Activated CD8-positive, alpha-beta T cell treated with anti-CD3 and anti-CD28 coated beads, Interleukin-2, amount 10 ng/mL, durations not matched to agents 7 days and 5 days (primary cell): ENCODE data around the gene ROBO2. TPM values are rescaled to one million over a fixed set of nuclear protein-coding genes. Genes with fewer than 3 reads are reported as not detected.

ENCODE experiments used
- ATAC-seq: fragments of 150-1000 bp; cut with Tn5 transposase; one replicate; pipeline ENCODE4 v1.10.0; 2021; ENCODE audit warnings: moderate library complexity
- CTCF ChIA-PET: fragments of 350-600 bp; sonication (Branson Sonifier 250); formaldehyde crosslinking; loops from one replicate; lab custom pipeline; 2021; ENCODE audit warnings: antibody characterized with exemption; lab: Charles Lee
- POLR2A ChIA-PET: fragments of 350-600 bp; sonication (Branson Sonifier 250); formaldehyde crosslinking; loops from one replicate; lab custom pipeline; 2021; ENCODE audit warnings: antibody characterized with exemption; lab: Charles Lee
- DNase-seq: peaks from one replicate; pipeline ENCODE4 v3.0.0-alpha.2; 2020
- H3K27ac Mint-ChIP-seq: one replicate; pipeline ENCODE4 v1.8.0; 2021; ENCODE audit warnings: mild to moderate bottlenecking, mixed read lengths
- H3K27me3 Mint-ChIP-seq: one replicate; pipeline ENCODE4 v1.8.0; 2021; ENCODE audit warnings: low read depth, mixed read lengths
- H3K36me3 Mint-ChIP-seq: one replicate; pipeline ENCODE4 v1.8.0; 2021; ENCODE audit warnings: low read depth, mixed read lengths
- H3K4me1 Mint-ChIP-seq: one replicate; pipeline ENCODE4 v1.8.0; 2021; ENCODE audit warnings: low read depth, mixed read lengths
- H3K4me3 Mint-ChIP-seq: one replicate; pipeline ENCODE4 v1.8.0; 2021; ENCODE audit warnings: mild to moderate bottlenecking, mixed read lengths
- H3K9me3 Mint-ChIP-seq: one replicate; pipeline ENCODE4 v1.8.0; 2022; ENCODE audit warnings: mixed read lengths; ENCODE audit not compliant: insufficient read depth
- total RNA-seq, 2 experiments: library from RNA; stranded (reverse); gene quantifications; one replicate each; pipeline ENCODE4 v1.2.3, GENCODE V29; 2021

ROBO2 gene
- total RNA-seq, 2 experiments from 2014 or later: not detected

DNA sequence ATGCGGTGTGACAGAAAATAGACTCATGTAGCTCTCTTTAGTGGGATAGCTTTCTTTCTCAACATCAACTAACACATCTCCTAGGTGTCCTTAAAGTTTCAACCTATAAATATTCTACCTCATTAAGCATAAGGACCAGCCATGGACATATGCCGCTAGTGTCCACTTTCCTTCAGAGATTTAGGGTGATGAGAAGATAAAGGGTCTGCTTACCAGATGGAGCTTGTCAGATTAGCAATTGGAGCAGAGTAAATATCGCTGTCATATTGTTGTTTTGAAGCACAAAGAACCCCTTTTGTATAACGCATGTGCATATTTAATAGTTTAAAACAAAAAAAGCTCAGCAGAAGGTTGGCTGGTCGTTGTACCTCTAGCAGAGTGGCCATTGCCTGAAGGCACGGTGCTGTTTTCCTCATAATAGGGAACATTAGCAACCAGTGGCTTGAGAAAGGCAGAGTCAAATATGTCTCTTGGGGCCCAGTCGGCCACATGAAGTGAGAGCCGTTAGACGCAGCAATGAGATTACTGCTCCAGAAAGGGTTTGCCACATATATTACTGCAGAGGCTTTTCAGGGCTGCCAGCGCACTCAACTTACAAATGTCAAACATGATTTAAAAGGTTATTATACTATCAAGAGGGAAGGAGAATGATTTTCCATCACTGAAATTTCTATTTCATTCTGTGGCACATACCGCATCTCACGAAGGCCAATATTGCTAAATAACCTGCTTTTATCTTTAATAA is 264.2 kb downstream of the ROBO2 start:
- POLR2A ChIA-PET: no interaction called here
- Mint-ChIP-seq H3K4me3 (no peak overlapping the region), H3K36me3 (no peaks in the 10 kb centered on the region), H3K27ac (no peak overlapping the region), H3K9me3 (no peaks in the 10 kb centered on the region), H3K27me3 (no peaks in the 10 kb centered on the region), H3K4me1 (no peaks in the 10 kb centered on the region)
- DNase-seq: no peak
- ATAC-seq: no peak
- CTCF ChIA-PET: no interaction called here

DNA sequence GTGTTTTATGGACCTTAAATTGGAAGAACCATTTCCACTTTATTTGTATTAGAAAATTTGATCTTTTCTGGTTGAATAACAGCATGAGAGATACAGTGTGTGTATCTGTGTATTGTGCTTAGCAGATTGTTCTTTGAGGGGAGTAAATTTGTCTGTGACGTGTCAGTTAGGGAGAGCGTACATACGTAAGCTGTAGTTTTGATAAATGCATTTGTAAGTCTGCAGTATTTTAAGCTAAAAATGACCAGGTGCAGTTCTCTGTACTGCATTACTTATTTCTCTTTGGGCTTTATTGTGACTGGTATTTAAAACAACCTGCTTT is 264.8 kb downstream of the ROBO2 start:
- no peaks in the 10 kb centered on the region for H3K9me3 Mint-ChIP-seq

DNA sequence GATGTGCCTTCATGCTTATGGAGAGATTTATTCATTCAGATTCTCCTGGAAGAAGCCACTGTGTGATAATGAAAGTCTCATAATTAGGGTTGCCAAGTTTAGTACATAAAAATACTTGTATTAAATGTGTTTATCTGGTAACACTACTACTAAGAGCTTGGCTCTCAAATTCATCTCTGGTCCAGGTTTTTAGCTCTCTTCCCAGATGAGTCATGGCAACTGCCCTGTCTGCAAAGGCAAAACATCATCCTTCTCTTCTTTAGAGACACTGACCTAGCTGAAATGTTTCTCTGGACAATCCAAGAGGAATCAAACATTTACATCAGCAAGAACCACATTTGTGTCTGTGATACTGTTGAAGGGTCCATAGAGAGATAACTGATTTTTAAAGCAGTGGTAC is 269.6 kb downstream of the ROBO2 start:
- Mint-ChIP-seq H3K36me3 (no peaks in the 10 kb centered on the region), H3K4me3 (no peak overlapping the region), H3K27ac (no peak overlapping the region), H3K9me3 (peaks cover 3% of the 10 kb centered on the region), H3K4me1 (no peaks in the 10 kb centered on the region), H3K27me3 (no peaks in the 10 kb centered on the region)
- ChIA-PET POLR2A (no interaction called here), CTCF (no interaction called here)
- no peak for ATAC-seq
- no peak for DNase-seq

More for the DNA sequence above, 264.8 kb downstream of the ROBO2 start:
- DNase-seq (no peak), ATAC-seq (no peak)
- no peak overlapping the region for H3K27ac Mint-ChIP-seq
- no peaks in the 10 kb centered on the region for H3K4me1 Mint-ChIP-seq
- H3K4me3 Mint-ChIP-seq: no peak overlapping the region
- no peaks in the 10 kb centered on the region for H3K27me3 Mint-ChIP-seq
- H3K36me3 Mint-ChIP-seq: no peaks in the 10 kb centered on the region
- ChIA-PET CTCF (no interaction called here), POLR2A (no interaction called here)

DNA sequence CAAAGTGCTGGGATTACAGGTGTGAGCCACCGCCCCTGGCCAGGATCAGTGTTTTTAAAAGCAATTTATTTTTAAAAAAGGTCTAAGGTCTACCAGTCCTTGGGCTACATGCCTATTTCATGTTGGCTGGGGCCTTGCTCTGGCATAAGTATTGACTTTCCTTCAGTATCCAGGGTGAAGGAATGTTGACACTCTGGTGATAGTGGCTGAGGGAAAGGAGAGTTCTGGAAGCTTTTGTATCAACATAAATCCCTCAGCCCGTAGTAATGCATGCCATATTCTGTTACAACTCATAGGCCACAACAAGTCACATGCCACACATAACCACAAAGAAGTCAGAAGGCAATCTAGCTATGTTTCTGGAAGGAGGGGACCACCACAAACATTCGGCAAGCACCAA is 273.9 kb downstream of the ROBO2 start:
- no peaks in the 10 kb centered on the region for H3K36me3 Mint-ChIP-seq

DNA sequence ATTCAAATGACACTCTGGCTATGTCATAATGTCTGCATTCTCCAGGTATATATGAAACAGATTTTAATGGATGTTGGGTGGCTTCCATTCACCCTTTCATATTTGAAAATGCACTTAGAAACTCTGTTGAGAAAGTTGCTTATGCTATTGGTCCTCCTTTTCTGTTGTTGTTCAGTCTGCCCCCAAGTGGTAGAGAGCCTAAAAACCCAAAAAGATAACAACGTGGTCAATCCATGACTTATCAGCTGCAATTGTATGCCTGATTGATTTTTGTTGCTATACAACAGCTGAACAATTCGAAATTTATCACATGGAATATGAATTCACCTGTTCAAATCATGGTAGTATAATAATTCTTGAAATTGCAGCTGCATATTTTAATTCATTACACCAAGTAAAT is 279.8 kb downstream of the ROBO2 start:
- H3K4me1 Mint-ChIP-seq: no peaks in the 10 kb centered on the region
- CTCF ChIA-PET: interaction anchor here (1.1 kb wide), 1 partner anchor 13 kb away, joined by 4 read pairs; no protein-coding TSS in a partner anchor

More for the DNA sequence above, 273.9 kb downstream of the ROBO2 start:
- Mint-ChIP-seq H3K9me3 (peaks cover 3% of the 10 kb centered on the region), H3K4me1 (no peaks in the 10 kb centered on the region), H3K4me3 (no peak overlapping the region), H3K27me3 (no peaks in the 10 kb centered on the region), H3K27ac (no peak overlapping the region)
- CTCF ChIA-PET: no interaction called here
- no peak for ATAC-seq
- no peak for DNase-seq
- POLR2A ChIA-PET: no interaction called here

DNA sequence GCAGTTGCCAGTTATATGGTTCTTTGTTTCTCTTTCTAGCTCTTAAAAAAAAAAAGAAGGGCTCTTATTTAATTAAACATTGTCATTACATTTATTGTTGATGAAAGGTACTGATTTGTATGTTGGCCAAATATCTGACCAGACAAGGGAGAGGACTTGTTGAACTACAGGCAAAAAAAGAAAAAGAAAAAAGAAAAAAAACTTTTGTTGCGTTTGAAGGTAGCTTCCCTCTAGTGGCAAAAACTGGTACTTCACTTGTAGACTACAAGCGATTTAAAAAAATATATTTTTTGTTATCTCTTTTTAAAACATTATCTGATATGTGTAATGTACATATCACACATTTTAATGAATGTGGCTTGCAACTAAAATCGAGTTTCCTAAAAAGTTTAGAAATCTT is 280.6 kb downstream of the ROBO2 start:
- Mint-ChIP-seq H3K9me3 (no peaks in the 10 kb centered on the region), H3K4me3 (no peak overlapping the region), H3K27ac (no peak overlapping the region), H3K36me3 (no peaks in the 10 kb centered on the region), H3K4me1 (no peaks in the 10 kb centered on the region), H3K27me3 (no peaks in the 10 kb centered on the region)
- ChIA-PET POLR2A (no interaction called here), CTCF (interaction anchor here (0.8 to 1.1 kb wide), 2 partner anchors 12 to 14 kb away, joined by 3 to 4 read pairs; no protein-coding TSS in a partner anchor)
- DNase-seq (no peak), ATAC-seq (no peak)

More for the DNA sequence above, 279.8 kb downstream of the ROBO2 start:
- Mint-ChIP-seq H3K4me3 (no peak overlapping the region), H3K27me3 (no peaks in the 10 kb centered on the region), H3K27ac (no peak overlapping the region), H3K9me3 (no peaks in the 10 kb centered on the region), H3K36me3 (no peaks in the 10 kb centered on the region)
- POLR2A ChIA-PET: no interaction called here
- ATAC-seq (no peak), DNase-seq (no peak)

DNA sequence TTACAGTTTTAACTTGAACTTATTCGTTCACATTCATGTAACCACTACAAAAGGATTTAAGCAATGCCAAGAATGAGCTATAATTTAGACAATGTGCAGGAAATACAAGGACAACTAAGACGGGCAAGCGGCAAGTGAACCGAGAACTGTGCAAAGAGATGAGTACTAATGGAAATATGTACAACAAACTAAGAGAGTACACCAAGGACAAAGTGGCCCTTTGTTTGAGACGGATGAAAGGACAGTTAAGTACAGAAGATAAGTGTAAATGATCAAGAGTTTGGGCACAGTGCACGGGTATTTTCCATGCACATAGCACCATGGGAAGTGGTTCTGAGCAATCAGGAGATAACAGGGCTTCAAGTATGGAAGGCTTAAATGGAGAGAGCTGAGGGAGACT is 281.7 kb downstream of the ROBO2 start:
- H3K4me1 Mint-ChIP-seq: no peaks in the 10 kb centered on the region
- H3K4me3 Mint-ChIP-seq: no peak overlapping the region
- H3K27me3 Mint-ChIP-seq: no peaks in the 10 kb centered on the region
- no peaks in the 10 kb centered on the region for H3K9me3 Mint-ChIP-seq
- ChIA-PET CTCF (interaction anchor here (1.0 kb wide), 1 partner anchor 12 kb away, joined by 3 read pairs; no protein-coding TSS in a partner anchor), POLR2A (no interaction called here)
- H3K36me3 Mint-ChIP-seq: no peaks in the 10 kb centered on the region
- H3K27ac Mint-ChIP-seq: no peak overlapping the region
- ATAC-seq (no peak), DNase-seq (no peak)

DNA sequence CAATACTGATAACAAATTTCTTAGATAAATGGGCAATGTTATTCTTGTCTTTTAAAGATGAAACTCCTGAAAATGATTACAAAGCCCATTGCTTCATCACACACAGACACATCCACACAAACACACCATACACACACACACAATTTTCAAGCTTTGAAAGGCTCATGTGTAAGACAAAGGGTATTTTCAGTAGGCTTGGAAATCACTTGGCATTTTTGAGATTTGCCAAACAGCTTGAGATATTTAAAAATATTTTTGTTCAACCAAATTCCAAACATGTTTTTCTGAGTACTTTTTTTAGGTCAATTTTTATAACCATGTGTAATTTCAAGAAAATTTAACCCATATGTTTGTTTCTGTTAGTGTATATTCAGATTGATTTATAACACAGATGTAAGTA is 283.7 kb downstream of the ROBO2 start:
- Mint-ChIP-seq H3K4me1 (no peaks in the 10 kb centered on the region), H3K36me3 (no peaks in the 10 kb centered on the region), H3K27ac (no peak overlapping the region), H3K4me3 (no peak overlapping the region), H3K9me3 (peaks cover 3% of the 10 kb centered on the region), H3K27me3 (no peaks in the 10 kb centered on the region)
- DNase-seq (no peak), ATAC-seq (no peak)
- ChIA-PET POLR2A (no interaction called here), CTCF (no interaction called here)

DNA sequence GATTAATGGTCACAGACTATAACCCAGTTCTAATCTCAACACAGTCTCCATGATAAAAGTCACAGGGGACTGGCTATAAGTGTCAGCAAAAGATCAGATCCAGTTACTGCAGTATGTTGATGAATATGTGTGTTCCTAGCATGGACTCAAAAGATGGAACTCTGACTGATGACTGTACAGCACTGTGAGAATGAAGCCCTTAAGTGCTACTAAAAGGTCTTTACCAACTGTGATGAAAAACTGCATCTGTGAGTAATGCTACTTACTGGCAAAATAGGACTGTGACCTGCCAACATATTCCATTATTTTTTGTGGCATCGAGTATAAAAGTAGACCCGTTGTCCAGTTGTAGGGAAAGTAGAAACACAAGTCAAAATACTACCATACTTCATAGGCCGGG is 284.2 kb downstream of the ROBO2 start:
- ChIA-PET POLR2A (no interaction called here), CTCF (no interaction called here)
- H3K4me1 Mint-ChIP-seq: no peaks in the 10 kb centered on the region
- H3K36me3 Mint-ChIP-seq: no peaks in the 10 kb centered on the region
- peaks cover 3% of the 10 kb centered on the region for H3K9me3 Mint-ChIP-seq
- no peak overlapping the region for H3K4me3 Mint-ChIP-seq
- ATAC-seq (no peak), DNase-seq (no peak)
- H3K27me3 Mint-ChIP-seq: no peaks in the 10 kb centered on the region
- no peak overlapping the region for H3K27ac Mint-ChIP-seq

DNA sequence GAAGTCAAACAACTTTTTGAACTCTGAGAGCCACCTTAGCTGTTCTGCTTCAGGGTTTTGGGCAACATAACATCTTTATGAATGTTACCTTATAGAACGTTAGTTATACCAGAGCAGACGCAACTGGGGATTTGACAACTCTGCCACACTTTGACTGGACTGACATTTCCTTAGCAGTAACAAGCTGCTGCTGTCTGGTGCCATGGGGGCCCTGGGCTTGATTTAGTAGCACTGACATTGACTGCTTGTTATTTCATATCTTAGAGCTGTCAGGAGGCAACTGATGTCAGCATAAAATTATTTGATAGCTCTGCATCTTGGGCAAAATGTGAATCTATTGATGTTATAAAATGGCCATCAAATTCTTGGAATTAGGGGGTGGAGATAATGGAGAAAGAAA is 285.4 kb downstream of the ROBO2 start:
- no peak for DNase-seq
- Mint-ChIP-seq H3K4me3 (no peak overlapping the region), H3K4me1 (no peaks in the 10 kb centered on the region), H3K36me3 (no peaks in the 10 kb centered on the region), H3K27ac (no peak overlapping the region), H3K9me3 (peaks cover 3% of the 10 kb centered on the region), H3K27me3 (no peaks in the 10 kb centered on the region)
- ChIA-PET POLR2A (no interaction called here), CTCF (no interaction called here)
- ATAC-seq: no peak

DNA sequence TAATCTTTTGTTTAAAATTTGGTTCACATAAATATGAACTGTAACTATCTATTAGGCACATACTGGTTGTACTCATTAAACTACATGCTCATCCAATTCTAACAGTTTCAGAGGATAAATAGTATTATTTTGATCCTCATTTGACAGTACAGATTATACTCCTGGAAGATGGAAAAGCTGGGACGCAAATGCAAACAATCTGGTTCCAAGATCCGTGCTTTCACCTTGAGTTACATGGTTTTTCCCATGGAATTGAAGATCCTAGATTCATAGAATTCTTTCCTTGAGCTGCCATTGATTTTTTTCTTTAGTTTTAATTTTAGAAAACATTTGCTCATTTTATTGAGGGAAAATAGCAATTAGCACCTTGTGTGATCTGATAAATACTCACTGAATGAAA is 285.8 kb downstream of the ROBO2 start:
- ATAC-seq: no peak
- DNase-seq: no peak
- peaks cover 3% of the 10 kb centered on the region for H3K9me3 Mint-ChIP-seq
- no peak overlapping the region for H3K27ac Mint-ChIP-seq
- H3K27me3 Mint-ChIP-seq: no peaks in the 10 kb centered on the region
- H3K4me1 Mint-ChIP-seq: no peaks in the 10 kb centered on the region
- no peaks in the 10 kb centered on the region for H3K36me3 Mint-ChIP-seq
- CTCF ChIA-PET: no interaction called here
- no peak overlapping the region for H3K4me3 Mint-ChIP-seq
- POLR2A ChIA-PET: no interaction called here

DNA sequence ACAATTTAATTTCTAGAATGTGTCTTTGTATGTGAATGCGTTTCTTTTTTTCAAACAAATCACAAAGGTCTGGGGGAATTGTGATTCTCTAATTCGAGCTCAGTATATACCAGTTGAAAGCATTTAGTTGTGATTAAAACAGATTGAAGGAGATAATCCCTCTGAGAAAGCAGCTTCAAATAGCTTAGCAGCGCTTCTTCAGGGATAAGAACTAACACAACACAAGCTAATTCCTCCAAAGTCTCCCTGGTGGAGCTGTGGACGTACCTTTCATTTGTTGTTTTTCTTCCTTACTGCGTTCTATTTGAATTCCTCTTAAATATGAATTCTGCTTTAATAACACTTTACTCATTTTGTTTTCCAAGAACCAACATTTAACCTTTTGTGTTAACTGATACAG is 286.7 kb downstream of the ROBO2 start:
- DNase-seq: no peak
- ChIA-PET POLR2A (no interaction called here), CTCF (no interaction called here)

DNA sequence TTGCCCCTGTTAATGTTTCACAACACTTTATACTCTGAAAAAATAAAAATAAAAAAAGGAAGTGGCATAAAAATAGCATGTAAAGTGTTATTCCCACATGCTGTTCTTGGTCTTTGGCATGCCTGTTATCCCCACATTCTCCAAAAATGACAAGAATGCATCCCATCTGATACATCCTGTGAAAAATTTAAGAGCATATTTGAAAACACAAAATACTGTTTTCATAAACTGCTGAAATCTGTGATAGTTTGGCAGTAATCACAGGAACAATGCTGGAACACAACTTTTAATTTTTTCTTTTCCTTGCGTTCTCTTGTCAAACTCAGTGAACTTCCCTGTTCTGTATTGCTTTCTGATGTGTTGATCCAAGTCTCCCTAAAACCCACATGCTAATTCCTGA is 288.8 kb downstream of the ROBO2 start:
- no peak overlapping the region for H3K4me3 Mint-ChIP-seq
- no peaks in the 10 kb centered on the region for H3K4me1 Mint-ChIP-seq
- POLR2A ChIA-PET: no interaction called here
- H3K36me3 Mint-ChIP-seq: no peaks in the 10 kb centered on the region
- CTCF ChIA-PET: no interaction called here
- H3K9me3 Mint-ChIP-seq: peaks cover 3% of the 10 kb centered on the region
- H3K27me3 Mint-ChIP-seq: no peaks in the 10 kb centered on the region
- DNase-seq (no peak), ATAC-seq (no peak)
- no peak overlapping the region for H3K27ac Mint-ChIP-seq

More for the DNA sequence above, 286.7 kb downstream of the ROBO2 start:
- Mint-ChIP-seq H3K4me1 (no peaks in the 10 kb centered on the region), H3K9me3 (peaks cover 3% of the 10 kb centered on the region), H3K27me3 (no peaks in the 10 kb centered on the region), H3K27ac (no peak overlapping the region), H3K4me3 (no peak overlapping the region), H3K36me3 (no peaks in the 10 kb centered on the region)
- no peak for ATAC-seq
